IMR-90 (cell line): ENCODE data around the gene ESD. TPM values are rescaled to one million over a fixed set of nuclear protein-coding genes. Genes with fewer than 3 reads are reported as not detected.

Experiments
- ATAC-seq: fragments of 200-7000 bp; cut with Tn5 transposase; 2 replicates; pipeline ENCODE4 v1.9.1; 2020; ENCODE audit warnings: low read depth, mild to moderate bottlenecking, moderate library complexity
- BruUV-seq: library from RNA; stranded (reverse); fragments of 400-500 nt; replicated peaks from 2 replicates; lab custom pipeline; 2021; lab: Mats Ljungman, UMichigan
- CTCF ChIA-PET: fragments of 300-600 bp; formaldehyde crosslinking; extraction: SDS; loops from one replicate; lab custom pipeline; 2021; ENCODE audit warnings: antibody characterized with exemption; lab: Yijun Ruan, JAX
- POLR2A ChIA-PET: fragments of 300-600 bp; sonication (Branson Sonifier 250); formaldehyde crosslinking; loops from one replicate; lab custom pipeline; 2022; ENCODE audit warnings: antibody characterized with exemption; ENCODE audit not compliant: unreplicated experiment; lab: Charles Lee
- DNase-seq: peaks from one replicate; pipeline ENCODE4 v3.0.0; 2013
- H2AFZ ChIP-seq: replicated peaks from 2 replicates; pipeline ENCODE3; 2013; ENCODE audit warnings: low read length, mild to moderate bottlenecking; ENCODE audit not compliant: poor library complexity
- H2AK5ac ChIP-seq: 2 replicates; pipeline ENCODE4 v1.6.1; 2013; ENCODE audit warnings: low read depth, low read length, inconsistent platforms
- H2AK9ac ChIP-seq: replicated peaks from 2 replicates; pipeline ENCODE3; 2013; ENCODE audit warnings: mild to moderate bottlenecking, low read depth, low read length, moderate library complexity; ENCODE audit not compliant: poor library complexity
- H2BK120ac ChIP-seq: 2 replicates; pipeline ENCODE4 v1.6.1; 2013; ENCODE audit warnings: low read depth, low read length, inconsistent platforms
- H2BK15ac ChIP-seq: 3 replicates; pipeline ENCODE4 v1.6.1; 2013; ENCODE audit warnings: low read depth, low read length, inconsistent platforms
- H2BK20ac ChIP-seq: 2 replicates; pipeline ENCODE4 v1.6.1; 2013; ENCODE audit warnings: low read depth, mild to moderate bottlenecking, inconsistent platforms, low read length, moderate library complexity
- H2BK5ac ChIP-seq: 2 replicates; pipeline ENCODE4 v1.6.1; 2013; ENCODE audit warnings: mild to moderate bottlenecking, low read depth, low read length, inconsistent platforms; ENCODE audit not compliant: poor library complexity, severe bottlenecking
- H3K14ac ChIP-seq: replicated peaks from 2 replicates; pipeline ENCODE4 v1.6.1; 2013; ENCODE audit warnings: low read depth, low read length, inconsistent platforms
- H3K18ac ChIP-seq: 2 replicates; pipeline ENCODE4 v1.6.1; 2013; ENCODE audit warnings: low read depth, low read length, control low read depth
- H3K23ac ChIP-seq: 2 replicates; pipeline ENCODE4 v1.6.1; 2013; ENCODE audit warnings: low read depth, low read length, inconsistent platforms
- H3K27ac ChIP-seq: 2 replicates; pipeline ENCODE4 v1.5.1; 2013; ENCODE audit warnings: mild to moderate bottlenecking, control low read depth, low read length; ENCODE audit not compliant: insufficient read depth
- H3K27me3 ChIP-seq: 2 replicates; pipeline ENCODE4 v1.6.1; 2013; ENCODE audit warnings: low read length; ENCODE audit not compliant: control insufficient read depth, insufficient read depth
- H3K36me3 ChIP-seq: 2 replicates; pipeline ENCODE4 v1.6.1; 2013; ENCODE audit warnings: low read length, mixed read lengths; ENCODE audit not compliant: control insufficient read depth, insufficient read depth
- H3K4ac ChIP-seq: 2 replicates; pipeline ENCODE4 v1.6.1; 2013; ENCODE audit warnings: low read depth, low read length, inconsistent platforms
- H3K4me1 ChIP-seq: 2 replicates; pipeline ENCODE4 v1.6.1; 2013; ENCODE audit warnings: low read length, mixed read lengths; ENCODE audit not compliant: control insufficient read depth, insufficient read depth
- H3K4me2 ChIP-seq: 2 replicates; pipeline ENCODE4 v1.6.1; 2013; ENCODE audit warnings: low read depth, mild to moderate bottlenecking, control low read depth, low read length, moderate library complexity
- H3K4me3 ChIP-seq: 2 replicates; pipeline ENCODE4 v1.5.1; 2013; ENCODE audit warnings: low read depth, mild to moderate bottlenecking, control low read depth, low read length, moderate library complexity; ENCODE audit not compliant: insufficient read depth
- H3K56ac ChIP-seq: 2 replicates; pipeline ENCODE4 v1.6.1; 2013; ENCODE audit warnings: low read length, inconsistent platforms; ENCODE audit not compliant: insufficient read depth; ENCODE audit errors: extremely low read depth
- H3K79me1 ChIP-seq, 2 experiments: 2 replicates each; pipeline ENCODE4 v1.6.1; 2013; ENCODE audit warnings: low read length in 2 of 2, inconsistent platforms in 1 of 2, low read depth in 1 of 2
- H3K9ac ChIP-seq: 2 replicates; pipeline ENCODE4 v1.6.1; 2013; ENCODE audit warnings: low read depth, low read length, control low read depth
- H3K9me1 ChIP-seq: 2 replicates; pipeline ENCODE4 v1.6.1; 2013; ENCODE audit warnings: low read length, inconsistent platforms; ENCODE audit not compliant: insufficient read depth
- H3K9me3 ChIP-seq: 2 replicates; pipeline ENCODE4 v1.6.1; 2013; ENCODE audit warnings: low read length; ENCODE audit not compliant: control insufficient read depth, insufficient read depth
- H4K20me1 ChIP-seq: 2 replicates; pipeline ENCODE4 v1.6.1; 2013; ENCODE audit warnings: low read length, inconsistent platforms; ENCODE audit not compliant: insufficient read depth
- H4K5ac ChIP-seq: 2 replicates; pipeline ENCODE4 v1.6.1; 2013; ENCODE audit warnings: mild to moderate bottlenecking, low read depth, low read length, control low read depth
- H4K8ac ChIP-seq, 2 experiments: 2 replicates each; pipeline ENCODE4 v1.6.1; 2013; ENCODE audit warnings: low read depth in 2 of 2, low read length in 2 of 2, control low read depth in 1 of 2, inconsistent platforms in 1 of 2
- H4K91ac ChIP-seq: 2 replicates; pipeline ENCODE4 v1.6.1; 2013; ENCODE audit warnings: low read depth, low read length, inconsistent platforms; ENCODE audit not compliant: insufficient read depth
- BHLHE40 ChIP-seq: fragments of 150-350 bp; IDR thresholded peaks from 2 replicates; pipeline ENCODE4 v1.6.1; 2016; ENCODE audit warnings: mild to moderate bottlenecking, low read depth, low read length
- CEBPB ChIP-seq: IDR thresholded peaks from 2 replicates; pipeline ENCODE4 v1.6.1; 2012; ENCODE audit warnings: low read depth, low read length, improper control_type of control experiment
- FOS ChIP-seq: fragments of 150-350 bp; IDR thresholded peaks from 2 replicates; pipeline ENCODE4 v1.6.1; 2016; ENCODE audit warnings: low read depth, low read length
- MAFK ChIP-seq: IDR thresholded peaks from 2 replicates; pipeline ENCODE4 v1.6.1; 2012; ENCODE audit warnings: low read depth, low read length, improper control_type of control experiment
- RAD21 ChIP-seq: IDR thresholded peaks from 2 replicates; pipeline ENCODE4 v1.6.1; 2012; ENCODE audit warnings: low read length, improper control_type of control experiment
- RCOR1 ChIP-seq: IDR thresholded peaks from 2 replicates; pipeline ENCODE4 v1.6.1; 2012; ENCODE audit warnings: mild to moderate bottlenecking, low read length, improper control_type of control experiment; ENCODE audit not compliant: insufficient replicate concordance
- RFX5 ChIP-seq: IDR thresholded peaks from 2 replicates; pipeline ENCODE4 v1.8.0; 2012; ENCODE audit warnings: low read depth, mild to moderate bottlenecking, low read length, moderate library complexity
- SMC3 ChIP-seq: fragments of 150-350 bp; IDR thresholded peaks from 2 replicates; pipeline ENCODE4 v1.6.1; 2016; ENCODE audit warnings: low read depth, mild to moderate bottlenecking, antibody characterized with exemption, low read length, moderate library complexity
- WGBS, 2 experiments: methylation state at CpG; one replicate each; pipeline versions ENCODE4 v1.1.5 to v1.1.7; 2013; ENCODE audit warnings: missing lambda C conversion rate in 2 of 2; ENCODE audit not compliant: insufficient read length in 1 of 2; ENCODE audit errors: extremely low coverage in 2 of 2; 5-methylcytosine and 5-hydroxymethylcytosine counted together
- dilution Hi-C: fragments of 300-500 bp; cut with HindIII; formaldehyde crosslinking; loops from one replicate; pipeline ENCODE4 v1.14.3; 2018; ENCODE audit warnings: low sequenced_read_pairs; ENCODE audit not compliant: unreplicated experiment
- in situ Hi-C: fragments of 300-500 bp; cut with MboI; formaldehyde crosslinking; loops from 3 replicates; pipeline ENCODE4 v1.14.3; 2019; ENCODE audit warnings: low sequenced_read_pairs, inconsistent platforms, mixed read lengths
- intact Hi-C: fragments of 100-400 bp; cut with micrococcal nuclease; formaldehyde crosslinking; loops from 2 replicates; pipeline ENCODE4 v1.10.0; 2022
- polyA plus RNA-seq, 3 experiments: library from polyadenylated mRNA; depleted of rRNA; stranded (reverse); fragments of >200 nt; gene quantifications; 2 replicates each; pipeline ENCODE4 v1.2.3, GENCODE V29; 2012; ENCODE audit warnings: low replicate concordance in 1 of 3
- total RNA-seq: library from RNA; depleted of rRNA; stranded (reverse); fragments of >200 nt; gene quantifications from 2 replicates; pipeline ENCODE4 v1.2.3, GENCODE V29; 2012
- TF ChIP-seq, protein P1 (sequence below): fragments of 150-350 bp; IDR thresholded peaks from 2 replicates; pipeline ENCODE4 v1.6.1; 2016; ENCODE audit warnings: low read depth, mild to moderate bottlenecking, low read length, moderate library complexity, borderline replicate concordance

The ESD gene
- total and polyA plus RNA-seq, 2 of the 4 experiments (the other 2 are of a cell fraction), result 90.4 to 135 TPM

DNA sequence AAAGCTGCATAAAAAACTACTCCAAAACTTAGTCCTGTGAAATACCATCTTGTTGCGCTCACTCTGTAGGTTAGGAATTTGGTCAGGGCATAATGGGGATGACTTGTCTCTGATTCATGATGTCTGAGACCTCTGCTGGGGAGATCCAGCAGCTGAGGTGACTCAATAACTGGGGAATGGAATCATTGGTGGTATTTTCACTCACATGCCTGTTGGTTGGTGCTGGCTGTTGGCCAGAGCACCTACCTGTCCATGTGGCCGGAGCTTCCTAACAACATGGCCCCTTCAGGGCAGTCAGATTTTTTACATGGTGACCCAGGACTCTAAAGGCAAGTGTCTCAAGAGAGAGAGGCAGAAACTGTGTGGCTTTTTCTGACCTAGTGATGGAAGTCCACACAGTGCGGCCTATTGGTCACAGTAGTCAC lies 7.4 kb upstream of the ESD start:
- peak overlapping the region; percentile 79 for H2BK5ac ChIP-seq
- peaks cover 9% of the 10 kb centered on the region for H3K4me1 ChIP-seq
- H3K36me3 ChIP-seq, result no peaks in the 10 kb centered on the region
- peak overlapping the region; percentile 61; the same call in 1 of the 2 replicates for H4K5ac ChIP-seq
- TF ChIP-seq CEBPB (peak; percentile 70; the same call in 1 of the 2 replicates), FOS (peak; percentile 84), SMC3 (no peak), RFX5 (no peak), MAFK (no peak), BHLHE40 (peak; percentile 39; the same call in 1 of the 2 replicates), RAD21 (no peak), RCOR1 (peak; percentile 62)
- TF ChIP-seq, protein P1, sequence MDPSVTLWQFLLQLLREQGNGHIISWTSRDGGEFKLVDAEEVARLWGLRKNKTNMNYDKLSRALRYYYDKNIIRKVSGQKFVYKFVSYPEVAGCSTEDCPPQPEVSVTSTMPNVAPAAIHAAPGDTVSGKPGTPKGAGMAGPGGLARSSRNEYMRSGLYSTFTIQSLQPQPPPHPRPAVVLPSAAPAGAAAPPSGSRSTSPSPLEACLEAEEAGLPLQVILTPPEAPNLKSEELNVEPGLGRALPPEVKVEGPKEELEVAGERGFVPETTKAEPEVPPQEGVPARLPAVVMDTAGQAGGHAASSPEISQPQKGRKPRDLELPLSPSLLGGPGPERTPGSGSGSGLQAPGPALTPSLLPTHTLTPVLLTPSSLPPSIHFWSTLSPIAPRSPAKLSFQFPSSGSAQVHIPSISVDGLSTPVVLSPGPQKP, result no peak
- peak overlapping the region; percentile 54 for H3K27ac ChIP-seq
- dilution Hi-C loops, result no loop called here
- H3K9me1 ChIP-seq, result 0 out of 2 replicates have a peak, but pooled peaks cover 8% of the 10 kb centered on the region
- DNase-seq (peak; percentile 98), ATAC-seq (peak; percentile 90)
- H3K79me1 ChIP-seq, result no peaks in the 10 kb centered on the region
- H4K91ac ChIP-seq, result peak overlapping the region; percentile 65
- H3K18ac ChIP-seq, result peak overlapping the region; percentile 67; the same call in 1 of the 2 replicates
- peak overlapping the region; percentile 33; the same call in 1 of the 2 replicates for H3K56ac ChIP-seq
- no peak overlapping the region for H3K23ac ChIP-seq
- H3K9me3 ChIP-seq, result no peaks in the 10 kb centered on the region
- BruUV-seq, result no TSS peak
- H3K14ac ChIP-seq, result peak overlapping the region; percentile 20; the same call in 1 of the 2 replicates
- no peaks in the 10 kb centered on the region for H3K27me3 ChIP-seq
- peak overlapping the region; percentile 61 for H3K4ac ChIP-seq
- 0 out of 3 replicates have a peak overlapping the region, but pooled peaks have one; percentile 41 for H2BK15ac ChIP-seq
- H3K4me2 ChIP-seq, result no peak overlapping the region
- in situ Hi-C loops, result no loop called here
- H4K8ac ChIP-seq, result peak overlapping the region in 1 of 2 experiments; percentile 69; a peak in 2 of 4 replicates
- CTCF ChIA-PET, result no interaction called here
- peak overlapping the region; percentile 82 for H2AK5ac ChIP-seq
- peak overlapping the region; percentile 64 for H2BK20ac ChIP-seq
- H2AFZ ChIP-seq, result peak overlapping the region; percentile 36
- no peak overlapping the region for H3K9ac ChIP-seq
- no peaks in the 10 kb centered on the region for H4K20me1 ChIP-seq
- POLR2A ChIA-PET, result interaction anchor here (0.6 kb wide), 1 partner anchor 1385 kb away, joined by 3 read pairs; no protein-coding TSS in a partner anchor
- intact Hi-C loops, result loop anchor here (1.0 kb wide), 1 partner anchor 23 kb away; no protein-coding TSS in a partner anchor
- no peak overlapping the region for H2AK9ac ChIP-seq
- no peak overlapping the region for H3K4me3 ChIP-seq
- H2BK120ac ChIP-seq, result peak overlapping the region; percentile 67
- no CpG with 5 or more reads among the region's 3 CpGs for WGBS, 2 experiments
